K562 (cell line): ENCODE data around the gene COL25A1. TPM values are rescaled to one million over a fixed set of nuclear protein-coding genes. Genes with fewer than 3 reads are reported as not detected.

Experiments
- ADNP ChIP-seq: fragments of 200-800 bp; sonication (Bioruptor generic); IDR thresholded peaks from 2 replicates; pipeline ENCODE4 v1.6.1; 2016; ENCODE audit warnings: missing genetic modification characterization, missing compliant biosample characterization
- CHD4 ChIP-seq: fragments of 200-600 bp; sonication (generic); IDR thresholded peaks from 3 replicates; pipeline ENCODE4 v1.6.1; 2012; ENCODE audit warnings: low read depth, mild to moderate bottlenecking, mixed read lengths, low read length, inconsistent platforms; ENCODE audit not compliant: insufficient read depth, insufficient replicate concordance, poor library complexity, severe bottlenecking
- CREBBP ChIP-seq: IDR thresholded peaks from one replicate; pipeline ENCODE4 v1.6.1; 2012; ENCODE audit warnings: low read depth, mild to moderate bottlenecking, control low read depth, inconsistent platforms, low read length
- EHMT2 ChIP-seq: fragments of 450-650 bp; IDR thresholded peaks from 2 replicates; pipeline ENCODE4 v1.6.1; 2018; ENCODE audit warnings: antibody characterized with exemption
- HMG20B ChIP-seq: fragments of 250-450 bp; sonication (Bioruptor Pico); IDR thresholded peaks from 2 replicates; pipeline ENCODE4 v1.5.0; 2021; ENCODE audit warnings: mild to moderate bottlenecking
- JUND ChIP-seq, 2 experiments: IDR thresholded peaks; 2 replicates in 1 of 2; 3 replicates in 1 of 2; pipeline ENCODE4 v1.6.1; 2011; ENCODE audit warnings: borderline replicate concordance in 2 of 2, low read depth in 2 of 2, low read length in 2 of 2, improper control_type of control experiment in 1 of 2, missing biosample characterization in 1 of 2, missing genetic modification characterization in 1 of 2, missing genetic modification reagents in 1 of 2
- KDM5B ChIP-seq: fragments of 200-600 bp; sonication (generic); IDR thresholded peaks from 2 replicates; pipeline ENCODE4 v1.6.1; 2012; ENCODE audit warnings: low read depth, mild to moderate bottlenecking, moderate library complexity, low read length, control low read depth, inconsistent platforms; ENCODE audit not compliant: insufficient replicate concordance
- KLF16 ChIP-seq: IDR thresholded peaks from 2 replicates; pipeline ENCODE4 v1.6.1; 2016; ENCODE audit warnings: antibody characterized with exemption
- MTF1 ChIP-seq: fragments of 250-450 bp; sonication (Bioruptor Pico); IDR thresholded peaks from 2 replicates; pipeline ENCODE4 v1.9.0; 2021; ENCODE audit warnings: moderate library complexity, mild to moderate bottlenecking, inconsistent platforms, borderline replicate concordance
- SIN3A ChIP-seq, 2 experiments: fragments of 150-350 bp in 1 of 2; IDR thresholded peaks; 2 replicates each; pipeline ENCODE4 v1.6.1; 2011 to 2016; ENCODE audit warnings: borderline replicate concordance in 2 of 2, low read depth in 2 of 2, low read length in 2 of 2, mild to moderate bottlenecking in 2 of 2, moderate library complexity in 2 of 2; ENCODE audit not compliant: control insufficient read depth in 1 of 2
- SMAD2 ChIP-seq: fragments of 150-350 bp; IDR thresholded peaks from 2 replicates; pipeline ENCODE4 v1.6.1; 2014; ENCODE audit warnings: low read depth, mild to moderate bottlenecking, low read length
- ZEB2 ChIP-seq: fragments of 450-650 bp; IDR thresholded peaks from 2 replicates; pipeline ENCODE4 v1.6.1; 2016
- ZNF707 ChIP-seq: fragments of 250-450 bp; sonication (Bioruptor Pico); conservative IDR thresholded peaks from 2 replicates; pipeline ENCODE4 v1.8.0; 2022; ENCODE audit warnings: inconsistent platforms, mild to moderate bottlenecking, moderate library complexity
- ZNF780A ChIP-seq: fragments of 250-450 bp; sonication (Bioruptor Pico); IDR thresholded peaks from 2 replicates; pipeline ENCODE4 v1.5.0; 2021; ENCODE audit warnings: mild to moderate bottlenecking
- polyA plus RNA-seq, 8 experiments: library from polyadenylated mRNA; depleted of rRNA in 4 of 8; stranded (reverse) in 5 of 8; unstranded in 3 of 8; fragments of >200 nt; fragmentation: Nextera tagmentation in 2 of 8; fragmentation: Illumina TruSeq in 1 of 8; extraction: Ambion mirVana in 2 of 8; extraction: Trizol in 1 of 8; gene quantifications; 2 replicates each; pipeline versions ENCODE4 v1.2.1 to v1.2.3, GENCODE V29; 2011 to 2014; ENCODE audit warnings: inconsistent platforms in 1 of 8, missing spikeins in 1 of 8
- total RNA-seq, 7 experiments: library from RNA; depleted of rRNA in 6 of 7; stranded (reverse); fragments of >200 nt in 6 of 7; fragmentation: Illumina TruSeq in 2 of 7; extraction: Trizol in 2 of 7; gene quantifications; 2 replicates each; pipeline versions ENCODE4 v1.2.1 to v1.2.3, GENCODE V29; 2011 to 2021; ENCODE audit warnings: low replicate concordance in 1 of 7
- TF ChIP-seq, protein P1 (sequence below), 2 experiments: IDR thresholded peaks in 1 of 2; conservative IDR thresholded peaks in 1 of 2; 2 replicates each; pipeline ENCODE4 v1.6.1; 2016; ENCODE audit warnings: low read depth in 2 of 2, mild to moderate bottlenecking in 1 of 2, missing compliant biosample characterization in 1 of 2, missing genetic modification characterization in 1 of 2, moderate library complexity in 1 of 2
- TF ChIP-seq, protein P2 (sequence below): fragments of 450-650 bp; conservative IDR thresholded peaks from 2 replicates; pipeline ENCODE4 v1.6.1; 2016; ENCODE audit warnings: missing genetic modification characterization, low read depth, mild to moderate bottlenecking, missing compliant biosample characterization, moderate library complexity
- TF ChIP-seq, protein P3 (sequence below): fragments of 250-450 bp; sonication (Bioruptor Pico); IDR thresholded peaks from 2 replicates; pipeline ENCODE4 v1.4.0; 2020; ENCODE audit warnings: mild to moderate bottlenecking, moderate library complexity

COL25A1 gene
- total and polyA plus RNA-seq, 9 of the 15 experiments (the other 6 are each of a cell fraction or from before 2014, with no cell fraction given) = 0.03 to 0.62 (median 0.27) TPM

DNA sequence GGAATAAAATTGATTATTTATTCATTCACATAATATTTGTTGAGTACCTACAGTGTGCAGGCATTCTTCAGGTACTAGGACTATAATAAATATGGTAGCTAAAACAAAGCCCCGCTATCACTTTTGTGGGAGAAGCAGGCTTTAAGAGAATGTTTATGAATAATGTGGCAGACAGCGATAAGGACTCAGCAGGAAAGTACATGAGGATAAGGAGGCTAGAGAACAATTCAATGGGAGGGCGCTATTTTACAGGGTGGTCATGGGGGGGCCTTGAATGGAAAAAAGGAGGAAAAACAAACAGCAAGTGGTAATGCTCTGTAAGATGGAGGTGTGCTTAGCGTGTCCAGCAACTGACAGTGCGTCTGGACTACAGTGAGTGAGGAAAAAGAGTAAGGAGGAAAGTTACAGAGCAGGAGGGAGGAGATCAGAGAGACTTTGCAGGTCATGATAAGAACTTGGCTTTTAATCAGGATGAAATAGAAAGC lies 275.4 kb downstream of the COL25A1 start (continued):
- TF ChIP-seq ADNP (tag) (no peak), KDM5B (no peak), SIN3A (IDR thresholded peaks at IDR 0.05; ENCODE audit: borderline replicate concordance in 2 of 2, control insufficient read depth in 1 of 2, low read depth in 2 of 2, low read length in 2 of 2) (0 out of 4 replicates have a peak, but pooled peaks of 1 of the 2 experiments have one; percentile 34), HMG20B (no peak), MTF1 (CRISPR knock-in tag) (no peak), ZNF780A (CRISPR knock-in tag) (no peak), JUND (IDR thresholded peaks at IDR 0.05; ENCODE audit: borderline replicate concordance, low read depth, low read length) (no peak; the same call in 1 of the 2 replicates), JUND (tag; IDR thresholded peaks at IDR 0.05; ENCODE audit: borderline replicate concordance, low read depth, low read length) (no peak), KLF16 (peak; percentile 75), EHMT2 (no peak; the same call in 1 of the 2 replicates), ZNF707 (CRISPR knock-in tag) (no peak), CREBBP (no peak), SMAD2 (no peak), ZEB2 (no peak; the same call in 1 of the 2 replicates), CHD4 (no peak)
- TF ChIP-seq, protein P1, sequence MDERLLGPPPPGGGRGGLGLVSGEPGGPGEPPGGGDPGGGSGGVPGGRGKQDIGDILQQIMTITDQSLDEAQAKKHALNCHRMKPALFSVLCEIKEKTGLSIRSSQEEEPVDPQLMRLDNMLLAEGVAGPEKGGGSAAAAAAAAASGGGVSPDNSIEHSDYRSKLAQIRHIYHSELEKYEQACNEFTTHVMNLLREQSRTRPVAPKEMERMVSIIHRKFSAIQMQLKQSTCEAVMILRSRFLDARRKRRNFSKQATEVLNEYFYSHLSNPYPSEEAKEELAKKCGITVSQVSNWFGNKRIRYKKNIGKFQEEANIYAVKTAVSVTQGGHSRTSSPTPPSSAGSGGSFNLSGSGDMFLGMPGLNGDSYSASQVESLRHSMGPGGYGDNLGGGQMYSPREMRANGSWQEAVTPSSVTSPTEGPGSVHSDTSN (CRISPR knock-in tag; IDR thresholded peaks at IDR 0.05; ENCODE audit: low read depth) = no peak
- TF ChIP-seq, protein P1 (tag; conservative IDR thresholded peaks at IDR 0.05; ENCODE audit: low read depth) = no peak
- TF ChIP-seq, protein P2, sequence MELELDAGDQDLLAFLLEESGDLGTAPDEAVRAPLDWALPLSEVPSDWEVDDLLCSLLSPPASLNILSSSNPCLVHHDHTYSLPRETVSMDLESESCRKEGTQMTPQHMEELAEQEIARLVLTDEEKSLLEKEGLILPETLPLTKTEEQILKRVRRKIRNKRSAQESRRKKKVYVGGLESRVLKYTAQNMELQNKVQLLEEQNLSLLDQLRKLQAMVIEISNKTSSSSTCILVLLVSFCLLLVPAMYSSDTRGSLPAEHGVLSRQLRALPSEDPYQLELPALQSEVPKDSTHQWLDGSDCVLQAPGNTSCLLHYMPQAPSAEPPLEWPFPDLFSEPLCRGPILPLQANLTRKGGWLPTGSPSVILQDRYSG (tag) = no peak
- TF ChIP-seq, protein P3, sequence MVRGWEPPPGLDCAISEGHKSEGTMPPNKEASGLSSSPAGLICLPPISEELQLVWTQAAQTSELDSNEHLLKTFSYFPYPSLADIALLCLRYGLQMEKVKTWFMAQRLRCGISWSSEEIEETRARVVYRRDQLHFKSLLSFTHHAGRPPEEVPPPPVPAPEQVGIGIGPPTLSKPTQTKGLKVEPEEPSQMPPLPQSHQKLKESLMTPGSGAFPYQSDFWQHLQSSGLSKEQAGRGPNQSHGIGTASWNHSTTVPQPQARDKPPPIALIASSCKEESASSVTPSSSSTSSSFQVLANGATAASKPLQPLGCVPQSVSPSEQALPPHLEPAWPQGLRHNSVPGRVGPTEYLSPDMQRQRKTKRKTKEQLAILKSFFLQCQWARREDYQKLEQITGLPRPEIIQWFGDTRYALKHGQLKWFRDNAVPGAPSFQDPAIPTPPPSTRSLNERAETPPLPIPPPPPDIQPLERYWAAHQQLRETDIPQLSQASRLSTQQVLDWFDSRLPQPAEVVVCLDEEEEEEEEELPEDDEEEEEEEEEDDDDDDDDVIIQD = no peak
